ENCODE measurements around the gene MATN4.

MATN4 gene

DNA sequence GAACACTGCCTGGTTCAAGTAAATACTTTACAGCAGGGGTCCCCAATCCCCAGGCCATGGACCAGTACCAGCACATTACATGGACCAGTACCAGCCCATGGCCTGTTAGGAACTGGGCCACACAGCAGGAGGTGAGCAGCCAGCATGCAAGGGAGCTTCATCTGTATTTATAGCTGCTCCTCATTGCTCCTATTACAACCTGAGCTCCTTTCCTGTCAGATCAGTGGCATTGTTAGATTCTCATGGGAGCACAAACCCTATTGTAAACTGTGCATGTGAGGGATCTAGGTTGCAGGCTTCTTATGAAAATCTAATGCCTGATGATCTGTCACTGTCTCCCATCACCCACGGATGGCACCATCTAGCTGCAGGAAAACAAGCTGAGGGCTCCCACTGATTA is 13.4 kb downstream of the MATN4 start:
- no peak for DNase-seq
- Histone ChIP-seq H3K79me2 (ENCODE audit: low read length) (no peaks in the 10 kb centered on the region), H3K9ac (ENCODE audit: low read length) (no peak overlapping the region), H3F3A (ENCODE audit: insufficient read depth, low read length) (0 out of 2 replicates have a peak, but pooled peaks cover 4% of the 10 kb centered on the region), H3K4me1 (ENCODE audit: low read length) (peaks cover 9% of the 10 kb centered on the region; the same call in 1 of the 2 replicates), H3K4me3 (ENCODE audit: low read length) (no peak overlapping the region), H3K9me2 (replicated peaks; ENCODE audit: insufficient read depth, low read length) (no peaks in the 10 kb centered on the region), H3K36me3 (replicated peaks; ENCODE audit: insufficient read depth, low read length) (no peaks in the 10 kb centered on the region), H2AFZ (ENCODE audit: low read length) (no peak overlapping the region), H3K27ac (ENCODE audit: low read length) (no peak overlapping the region), H3K9me3 (replicated peaks; ENCODE audit: insufficient read depth, low read length) (no peaks in the 10 kb centered on the region), H3K27me3 (replicated peaks; ENCODE audit: insufficient read depth, low read length) (peaks cover 14% of the 10 kb centered on the region), H4K20me1 (ENCODE audit: insufficient read depth, low read length) (no peaks in the 10 kb centered on the region), H3K4me2 (ENCODE audit: low read depth, low read length) (no peak overlapping the region)
- no peak for TF ChIP-seq EZH2 (optimal IDR thresholded peaks at IDR 0.05; ENCODE audit: low read depth, low read length)
- TF ChIP-seq EZH2phosphoT487 (IDR thresholded peaks at IDR 0.05; ENCODE audit: low read length): no peak
- TF ChIP-seq, protein P1, sequence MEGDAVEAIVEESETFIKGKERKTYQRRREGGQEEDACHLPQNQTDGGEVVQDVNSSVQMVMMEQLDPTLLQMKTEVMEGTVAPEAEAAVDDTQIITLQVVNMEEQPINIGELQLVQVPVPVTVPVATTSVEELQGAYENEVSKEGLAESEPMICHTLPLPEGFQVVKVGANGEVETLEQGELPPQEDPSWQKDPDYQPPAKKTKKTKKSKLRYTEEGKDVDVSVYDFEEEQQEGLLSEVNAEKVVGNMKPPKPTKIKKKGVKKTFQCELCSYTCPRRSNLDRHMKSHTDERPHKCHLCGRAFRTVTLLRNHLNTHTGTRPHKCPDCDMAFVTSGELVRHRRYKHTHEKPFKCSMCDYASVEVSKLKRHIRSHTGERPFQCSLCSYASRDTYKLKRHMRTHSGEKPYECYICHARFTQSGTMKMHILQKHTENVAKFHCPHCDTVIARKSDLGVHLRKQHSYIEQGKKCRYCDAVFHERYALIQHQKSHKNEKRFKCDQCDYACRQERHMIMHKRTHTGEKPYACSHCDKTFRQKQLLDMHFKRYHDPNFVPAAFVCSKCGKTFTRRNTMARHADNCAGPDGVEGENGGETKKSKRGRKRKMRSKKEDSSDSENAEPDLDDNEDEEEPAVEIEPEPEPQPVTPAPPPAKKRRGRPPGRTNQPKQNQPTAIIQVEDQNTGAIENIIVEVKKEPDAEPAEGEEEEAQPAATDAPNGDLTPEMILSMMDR (IDR thresholded peaks at IDR 0.05; ENCODE audit: low read length): no peak

DNA sequence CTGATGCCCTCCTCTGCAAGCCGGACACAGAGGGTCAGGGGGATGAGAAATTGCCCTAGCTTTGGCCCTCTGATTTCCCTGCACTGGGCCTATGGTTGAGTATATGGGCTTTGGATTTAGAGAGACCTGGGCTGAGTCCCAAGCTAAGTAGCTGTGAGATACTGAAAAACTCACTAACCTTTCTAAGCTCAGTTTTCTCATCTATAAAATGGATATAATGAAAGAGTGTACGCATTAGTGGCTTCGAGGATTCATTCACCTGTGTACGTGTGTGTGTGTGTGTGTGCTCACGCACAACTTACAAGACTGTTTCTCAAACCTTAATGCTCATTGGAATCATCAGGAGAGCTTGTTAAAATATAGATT is 14.1 kb downstream of the MATN4 start:
- Histone ChIP-seq H3K4me2 (ENCODE audit: low read depth, low read length) (peak overlapping the region; percentile 90), H3K9me3 (replicated peaks; ENCODE audit: insufficient read depth, low read length) (no peaks in the 10 kb centered on the region), H3K79me2 (ENCODE audit: low read length) (no peaks in the 10 kb centered on the region), H3K4me1 (ENCODE audit: low read length) (peaks cover 9% of the 10 kb centered on the region; the same call in 1 of the 2 replicates), H3K4me3 (ENCODE audit: low read length) (peak overlapping the region; percentile 75), H3F3A (ENCODE audit: insufficient read depth, low read length) (0 out of 2 replicates have a peak, but pooled peaks cover 4% of the 10 kb centered on the region), H3K27me3 (replicated peaks; ENCODE audit: insufficient read depth, low read length) (peaks cover 14% of the 10 kb centered on the region), H3K9me2 (replicated peaks; ENCODE audit: insufficient read depth, low read length) (no peaks in the 10 kb centered on the region), H2AFZ (ENCODE audit: low read length) (peak overlapping the region; percentile 26; the same call in 1 of the 2 replicates), H3K9ac (ENCODE audit: low read length) (no peak overlapping the region), H4K20me1 (ENCODE audit: insufficient read depth, low read length) (no peaks in the 10 kb centered on the region), H3K27ac (ENCODE audit: low read length) (no peak overlapping the region), H3K36me3 (replicated peaks; ENCODE audit: insufficient read depth, low read length) (no peaks in the 10 kb centered on the region)
- TF ChIP-seq, protein P1 (IDR thresholded peaks at IDR 0.05; ENCODE audit: low read length): no peak
- TF ChIP-seq EZH2 (optimal IDR thresholded peaks at IDR 0.05; ENCODE audit: low read depth, low read length) (no peak), EZH2phosphoT487 (IDR thresholded peaks at IDR 0.05; ENCODE audit: low read length) (no peak)
- DNase-seq: no peak

DNA sequence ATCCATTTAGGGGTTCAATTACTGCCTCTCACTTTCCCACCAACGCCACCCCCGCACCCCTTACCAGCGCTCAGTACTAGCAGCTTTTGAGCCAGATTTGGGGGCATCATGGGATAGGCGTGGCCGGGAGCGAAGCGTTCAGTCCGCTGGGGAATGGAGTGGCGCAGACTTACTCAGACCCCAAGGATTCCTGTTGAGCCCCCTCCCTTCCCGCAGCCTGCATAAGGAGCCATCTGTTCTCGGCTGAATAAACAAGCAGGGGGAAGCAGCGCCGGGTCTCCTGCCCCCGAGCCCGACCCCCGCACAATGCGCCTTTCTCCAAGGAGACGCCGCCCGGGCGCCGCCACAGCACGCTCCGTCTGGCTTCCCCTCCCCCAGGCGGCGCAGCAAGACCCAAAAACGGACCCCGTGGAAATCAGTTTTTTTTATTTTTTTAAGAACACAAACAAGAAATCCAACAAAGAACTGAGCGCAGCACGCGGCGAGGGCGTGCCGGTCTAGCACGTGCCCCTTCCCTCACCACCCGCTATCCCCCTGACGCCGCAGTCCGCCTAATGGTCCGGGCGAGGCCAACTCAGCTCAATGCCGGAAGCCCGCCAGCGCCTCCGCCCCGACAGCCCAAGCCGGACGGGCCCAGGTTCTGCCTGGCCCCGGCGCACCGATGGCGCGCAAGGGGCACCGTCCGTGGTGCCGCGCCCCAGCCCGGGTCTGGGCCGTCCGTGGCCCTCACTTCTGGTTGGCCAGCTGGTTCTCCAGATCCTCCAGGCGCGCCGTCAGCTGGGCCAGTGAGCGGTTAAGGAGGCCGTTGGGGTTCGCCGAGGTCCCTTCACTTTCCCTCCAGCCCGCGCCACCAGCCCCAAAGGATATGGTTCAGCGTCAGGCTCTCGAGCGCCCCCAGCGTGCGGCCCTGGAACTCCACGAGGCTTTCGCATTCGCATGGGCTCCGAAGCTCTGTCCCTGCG is 14.8 kb downstream of the MATN4 start:
- Histone ChIP-seq H3K27ac (ENCODE audit: low read length) (no peak overlapping the region), H2AFZ (ENCODE audit: low read length) (peak overlapping the region; percentile 73), H3K4me3 (ENCODE audit: low read length) (peak overlapping the region; percentile 75), H3K27me3 (replicated peaks; ENCODE audit: insufficient read depth, low read length) (peaks cover 14% of the 10 kb centered on the region), H3K4me1 (ENCODE audit: low read length) (peaks cover 9% of the 10 kb centered on the region; the same call in 1 of the 2 replicates), H3K9me2 (replicated peaks; ENCODE audit: insufficient read depth, low read length) (no peaks in the 10 kb centered on the region), H3F3A (ENCODE audit: insufficient read depth, low read length) (0 out of 2 replicates have a peak, but pooled peaks cover 4% of the 10 kb centered on the region), H3K9me3 (replicated peaks; ENCODE audit: insufficient read depth, low read length) (no peaks in the 10 kb centered on the region), H3K9ac (ENCODE audit: low read length) (peak overlapping the region; percentile 46; the same call in 1 of the 2 replicates), H3K4me2 (ENCODE audit: low read depth, low read length) (peak overlapping the region; percentile 90), H4K20me1 (ENCODE audit: insufficient read depth, low read length) (no peaks in the 10 kb centered on the region), H3K36me3 (replicated peaks; ENCODE audit: insufficient read depth, low read length) (no peaks in the 10 kb centered on the region), H3K79me2 (ENCODE audit: low read length) (no peaks in the 10 kb centered on the region)
- DNase-seq: peak; percentile 79
- TF ChIP-seq, protein P1 (IDR thresholded peaks at IDR 0.05; ENCODE audit: low read length): peak; percentile 89
- TF ChIP-seq EZH2phosphoT487 (IDR thresholded peaks at IDR 0.05; ENCODE audit: low read length) (no peak), EZH2 (optimal IDR thresholded peaks at IDR 0.05; ENCODE audit: low read depth, low read length) (no peak)

All from MM.1S (cell line).